ENCODE measurements around the gene MTG1.
A peak's percentile ranks its signal among the peaks of the same experiment; 100 is the strongest.

MTG1 gene

GRCh38 chr10:133394064-133394663, at the start of gene MTG1:
MTG1 (plus strand) TSS chr10:133394157; CDS start chr10:133394221, 64 bp downstream.
- peak; percentile 87 for DNase-seq

GRCh38 chr10:133344236-133344635, 49.7 kb upstream of the MTG1 start:
- DNase-seq = no peak

- no peak for DNase-seq
These were observed 47.5 kb upstream of the MTG1 start for GRCh38 chr10:133346413-133346812.

GRCh38 chr10:133347710-133348517, 46.0 kb upstream of the MTG1 start:
- no peak for DNase-seq

- DNase-seq = no peak
These were observed 44.8 kb upstream of the MTG1 start for GRCh38 chr10:133349160-133349568.

GRCh38 chr10:133349577-133350011, 44.4 kb upstream of the MTG1 start:
- DNase-seq = no peak

GRCh38 chr10:133350283-133350949, 43.5 kb upstream of the MTG1 start:
- DNase-seq = no peak

GRCh38 chr10:133350950-133351329, 43.0 kb upstream of the MTG1 start:
- no peak for DNase-seq

GRCh38 chr10:133351408-133352318, 42.3 kb upstream of the MTG1 start:
- no peak for DNase-seq

GRCh38 chr10:133353202-133353959, 40.6 kb upstream of the MTG1 start:
- no peak for DNase-seq

GRCh38 chr10:133353988-133354605, 39.9 kb upstream of the MTG1 start:
- no peak for DNase-seq

GRCh38 chr10:133354672-133355240, 39.2 kb upstream of the MTG1 start:
- DNase-seq = no peak

GRCh38 chr10:133355266-133355665, 38.7 kb upstream of the MTG1 start:
- DNase-seq = no peak

GRCh38 chr10:133355991-133356390, 38.0 kb upstream of the MTG1 start:
- DNase-seq = no peak

GRCh38 chr10:133356549-133357284, 37.2 kb upstream of the MTG1 start:
- no peak for DNase-seq

GRCh38 chr10:133357285-133358161, 36.4 kb upstream of the MTG1 start, which contains the start of gene FUOM:
FUOM (minus strand) TSS chr10:133358019; CDS start chr10:133358007, 12 bp downstream.
- peak; percentile 77 for DNase-seq

- DNase-seq = no peak
These were observed 35.6 kb upstream of the MTG1 start for GRCh38 chr10:133358162-133358924.

- no peak for DNase-seq
These were observed 35.0 kb upstream of the MTG1 start for GRCh38 chr10:133358925-133359310.
